HEK293T (cell line): ENCODE data around the gene TPK1.

Experiments
- CTCF ChIA-PET: fragments of 350-600 bp; formaldehyde crosslinking; extraction: SDS; loops from one replicate; lab custom pipeline; 2021; ENCODE audit warnings: antibody characterized with exemption, inconsistent platforms; lab: Yijun Ruan, JAX
- POLR2A ChIA-PET: fragments of 350-600 bp; formaldehyde crosslinking; extraction: SDS; loops from one replicate; lab custom pipeline; 2020; ENCODE audit warnings: antibody characterized with exemption, inconsistent platforms; lab: Yijun Ruan, JAX
- DNase-seq: peaks from one replicate; pipeline ENCODE4 v3.0.0; 2012; ENCODE audit warnings: mixed read lengths; ENCODE audit errors: extremely low spot score
- ARNT ChIP-seq: fragments of 450-650 bp; IDR thresholded peaks from 2 replicates; pipeline ENCODE4 v1.6.1; 2017; ENCODE audit warnings: mild to moderate bottlenecking
- BHLHE40 ChIP-seq: fragments of 450-650 bp; IDR thresholded peaks from 2 replicates; pipeline ENCODE4 v1.6.1; 2016; ENCODE audit warnings: mild to moderate bottlenecking, moderate library complexity, borderline replicate concordance
- CTBP1 ChIP-seq: fragments of 450-650 bp; IDR thresholded peaks from 2 replicates; pipeline ENCODE4 v1.6.1; 2016; ENCODE audit warnings: borderline replicate concordance
- ELF4 ChIP-seq: fragments of 450-650 bp; IDR thresholded peaks from 2 replicates; pipeline ENCODE4 v1.6.1; 2017; ENCODE audit warnings: antibody characterized with exemption
- FOXA1 ChIP-seq: fragments of 450-650 bp; IDR thresholded peaks from 2 replicates; pipeline ENCODE4 v1.6.1; 2016; ENCODE audit warnings: mild to moderate bottlenecking
- FOXK2 ChIP-seq: fragments of 450-650 bp; IDR thresholded peaks from 2 replicates; pipeline ENCODE4 v1.6.1; 2016; ENCODE audit warnings: mild to moderate bottlenecking
- FOXM1 ChIP-seq: fragments of 450-650 bp; IDR thresholded peaks from 2 replicates; pipeline ENCODE4 v1.6.1; 2017; ENCODE audit warnings: mild to moderate bottlenecking, borderline replicate concordance
- HDGF ChIP-seq: fragments of 450-650 bp; IDR thresholded peaks from 2 replicates; pipeline ENCODE4 v1.6.1; 2017; ENCODE audit warnings: antibody characterized with exemption, borderline replicate concordance
- L3MBTL2 ChIP-seq: fragments of 450-650 bp; conservative IDR thresholded peaks from 2 replicates; pipeline ENCODE4 v1.6.1; 2016; ENCODE audit warnings: mild to moderate bottlenecking
- LEF1 ChIP-seq: fragments of 450-650 bp; IDR thresholded peaks from 2 replicates; pipeline ENCODE4 v1.6.1; 2017; ENCODE audit warnings: mild to moderate bottlenecking, borderline replicate concordance
- NFRKB ChIP-seq: fragments of 450-650 bp; IDR thresholded peaks from 2 replicates; pipeline ENCODE4 v1.6.1; 2016; ENCODE audit warnings: mild to moderate bottlenecking, moderate library complexity
- PKNOX1 ChIP-seq: fragments of 450-650 bp; IDR thresholded peaks from 2 replicates; pipeline ENCODE4 v1.6.1; 2016
- SP1 ChIP-seq: fragments of 450-650 bp; IDR thresholded peaks from 2 replicates; pipeline ENCODE4 v1.6.1; 2017
- SUZ12 ChIP-seq: fragments of 450-650 bp; IDR thresholded peaks from 2 replicates; pipeline ENCODE4 v1.6.1; 2016; ENCODE audit warnings: mild to moderate bottlenecking
- TARDBP ChIP-seq: fragments of 450-650 bp; IDR thresholded peaks from 2 replicates; pipeline ENCODE4 v1.6.1; 2016
- ZNF384 ChIP-seq: fragments of 450-650 bp; IDR thresholded peaks from 2 replicates; pipeline ENCODE4 v1.6.1; 2016

The TPK1 gene

GRCh38 chr7:144796919-144797318 lies 38.9 kb downstream of the TPK1 start:
- DNase-seq, result no peak
- ChIA-PET POLR2A (no interaction called here), CTCF (no interaction called here)
- no peak for TF ChIP-seq L3MBTL2
- TF ChIP-seq HDGF, result no peak
- TF ChIP-seq NFRKB, result no peak
- no peak for TF ChIP-seq SP1
- no peak for TF ChIP-seq PKNOX1
- no peak for TF ChIP-seq ZNF384
- TF ChIP-seq CTBP1, result no peak
- TF ChIP-seq BHLHE40, result no peak
- TF ChIP-seq LEF1, result no peak
- TF ChIP-seq FOXM1, result no peak
- no peak for TF ChIP-seq SUZ12
- TF ChIP-seq FOXK2, result no peak
- TF ChIP-seq FOXA1, result no peak
- TF ChIP-seq ARNT, result no peak
- TF ChIP-seq ELF4, result no peak
- TF ChIP-seq TARDBP, result no peak

- POLR2A ChIA-PET, result no interaction called here
- no peak for DNase-seq
- TF ChIP-seq ARNT, result no peak
- CTCF ChIA-PET, result no interaction called here
Measured at GRCh38 chr7:144792050-144792449, 43.8 kb downstream of the TPK1 start.

GRCh38 chr7:144791488-144791887 lies 44.4 kb downstream of the TPK1 start:
- DNase-seq, result no peak
- CTCF ChIA-PET, result no interaction called here
- TF ChIP-seq SP1 (no peak), NFRKB (no peak), BHLHE40 (no peak), FOXM1 (no peak), FOXK2 (no peak), PKNOX1 (no peak), FOXA1 (no peak), ELF4 (no peak)
- POLR2A ChIA-PET, result no interaction called here

GRCh38 chr7:144787127-144787526 lies 48.7 kb downstream of the TPK1 start:
- DNase-seq, result no peak
- ChIA-PET POLR2A (no interaction called here), CTCF (no interaction called here)
- TF ChIP-seq ELF4 (no peak), HDGF (no peak), ZNF384 (no peak), LEF1 (no peak), CTBP1 (no peak), ARNT (no peak), NFRKB (no peak), FOXA1 (no peak), SP1 (no peak), PKNOX1 (no peak), TARDBP (no peak), FOXM1 (no peak), L3MBTL2 (no peak), FOXK2 (no peak), BHLHE40 (no peak), SUZ12 (no peak)

GRCh38 chr7:144786522-144786921 lies 49.3 kb downstream of the TPK1 start:
- DNase-seq, result no peak
- CTCF ChIA-PET, result no interaction called here
- no peak for TF ChIP-seq FOXK2
- TF ChIP-seq LEF1, result no peak
- no peak for TF ChIP-seq SP1
- TF ChIP-seq FOXM1, result no peak
- no peak for TF ChIP-seq L3MBTL2
- no peak for TF ChIP-seq PKNOX1
- no peak for TF ChIP-seq HDGF
- TF ChIP-seq BHLHE40, result no peak
- TF ChIP-seq ARNT, result no peak
- no peak for TF ChIP-seq ELF4
- TF ChIP-seq SUZ12, result no peak
- TF ChIP-seq TARDBP, result no peak
- no peak for TF ChIP-seq CTBP1
- TF ChIP-seq NFRKB, result no peak
- TF ChIP-seq FOXA1, result no peak
- POLR2A ChIA-PET, result no interaction called here

GRCh38 chr7:144786079-144786478 lies 49.8 kb downstream of the TPK1 start:
- DNase-seq, result no peak
- ChIA-PET POLR2A (interaction anchor here (1.2 kb wide), 1 partner anchor 50 kb away, joined by 3 read pairs; the partner anchor contains the start of gene TPK1), CTCF (no interaction called here)
- no peak for TF ChIP-seq TARDBP
- TF ChIP-seq CTBP1, result no peak
- TF ChIP-seq FOXM1, result no peak
- TF ChIP-seq ZNF384, result no peak
- no peak for TF ChIP-seq FOXK2
- no peak for TF ChIP-seq FOXA1
- TF ChIP-seq NFRKB, result no peak
- TF ChIP-seq L3MBTL2, result no peak
- TF ChIP-seq BHLHE40, result no peak
- no peak for TF ChIP-seq PKNOX1
- TF ChIP-seq LEF1, result no peak
- TF ChIP-seq SP1, result no peak
- TF ChIP-seq ARNT, result no peak
